ENCODE results near the gene HOXA3. TPM values are rescaled to one million over a fixed set of nuclear protein-coding genes. Genes with fewer than 3 reads are reported as not detected.

HOXA3 gene
- polyA plus RNA-seq, 3 donors: not detected

DNA sequence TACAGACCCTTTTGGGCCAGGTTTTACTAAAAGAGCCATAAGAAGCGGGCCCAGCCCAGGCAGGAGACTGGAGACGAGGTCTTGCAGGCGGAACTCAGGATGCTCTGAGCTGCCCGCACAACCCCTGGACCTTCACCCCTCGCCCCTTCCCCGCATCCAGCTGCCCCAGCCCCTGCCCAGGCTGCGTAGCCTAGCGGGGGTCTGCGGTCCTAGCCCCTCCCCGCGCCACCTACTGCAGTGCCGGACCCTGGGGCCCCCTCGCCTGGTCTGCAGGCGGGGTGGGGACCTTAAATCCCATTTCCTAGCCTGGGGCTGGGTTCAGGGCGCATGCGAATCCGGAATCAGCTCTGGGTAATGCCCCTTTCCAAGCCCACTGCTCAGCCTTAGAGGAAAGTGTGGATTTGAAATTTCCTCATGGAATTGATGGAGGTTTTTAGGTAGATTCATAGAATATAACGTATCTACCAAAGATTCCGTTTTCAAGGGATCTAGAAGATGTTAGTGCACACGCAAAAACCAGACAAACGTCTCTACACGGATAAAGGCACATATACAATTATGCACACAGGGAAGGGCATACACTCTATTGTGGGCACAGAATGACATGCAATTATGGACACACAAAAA, 546 bp upstream of the HOXA3 start:
- Histone ChIP-seq H4K20me1 (ENCODE audit: insufficient read depth, low read length) (no peaks in the 10 kb centered on the region), H3K4me3 (replicated peaks in 1 of 3; ENCODE audit: low read depth in 2 of 3, low read length in 3 of 3) (peak overlapping the region in 1 of 3 experiments; percentile 58), H3K9ac (ENCODE audit: insufficient read depth, low read length, poor library complexity, severe bottlenecking) (no peak overlapping the region), H3K27me3 (ENCODE audit: control insufficient read depth in 2 of 2, insufficient read depth in 2 of 2, low read length in 2 of 2) (peaks cover 94 to 100% of the 10 kb centered on the region in 2 donors), H3K27ac (ENCODE audit: low read depth in 1 of 2, low read length in 2 of 2) (no peak overlapping the region), H3K36me3 (replicated peaks in 1 of 2; ENCODE audit: control insufficient read depth in 1 of 2, insufficient read depth in 2 of 2, low read length in 2 of 2) (no peaks in the 10 kb centered on the region), H3K9me3 (replicated peaks in 1 of 2; ENCODE audit: control insufficient read depth in 1 of 2, insufficient read depth in 1 of 2, low read length in 2 of 2) (peaks cover 4 to 67% of the 10 kb centered on the region in 2 donors), H2AFZ (ENCODE audit: insufficient read depth, low read depth, low read length, poor library complexity, severe bottlenecking) (peak overlapping the region; percentile 67), H3K4me2 (replicated peaks; ENCODE audit: extremely low read depth, low read length, poor library complexity, severe bottlenecking) (peak overlapping the region; percentile 52), H3K4me1 (ENCODE audit: control insufficient read depth in 1 of 2, insufficient read depth in 2 of 2, low read length in 2 of 2) (peaks cover 57 to 61% of the 10 kb centered on the region in 2 donors), H3K79me2 (ENCODE audit: insufficient read depth, low read length) (no peaks in the 10 kb centered on the region)
- Mint-ChIP-seq H3K36me3 (peaks cover 12 to 30% of the 10 kb centered on the region in 2 donors), H3K4me3 (peak overlapping the region; percentile 52 to 94), H3K27ac (no peak overlapping the region), H3K27me3 (ENCODE audit: low read depth in 3 of 3) (peaks cover 93 to 100% (median 100%) of the 10 kb centered on the region in 3 donors), H3K4me1 (peaks cover 65% of the 10 kb centered on the region), H3K9me3 (peaks cover 0 to 65% (median 31%) of the 10 kb centered on the region in 7 donors)
- no peak for DNase-seq
- intact Hi-C loops (cut with micrococcal nuclease): loop anchor here (2.0 to 5.0 kb wide), 3 partner anchors 16 to 1291 kb away; partner anchors contain the start of gene HOXA11 (in 2 of the 2)
- 18% methylated on average over 16 of the region's 22 CpGs for WGBS (ENCODE audit: insufficient coverage)
- TF ChIP-seq, protein P1, sequence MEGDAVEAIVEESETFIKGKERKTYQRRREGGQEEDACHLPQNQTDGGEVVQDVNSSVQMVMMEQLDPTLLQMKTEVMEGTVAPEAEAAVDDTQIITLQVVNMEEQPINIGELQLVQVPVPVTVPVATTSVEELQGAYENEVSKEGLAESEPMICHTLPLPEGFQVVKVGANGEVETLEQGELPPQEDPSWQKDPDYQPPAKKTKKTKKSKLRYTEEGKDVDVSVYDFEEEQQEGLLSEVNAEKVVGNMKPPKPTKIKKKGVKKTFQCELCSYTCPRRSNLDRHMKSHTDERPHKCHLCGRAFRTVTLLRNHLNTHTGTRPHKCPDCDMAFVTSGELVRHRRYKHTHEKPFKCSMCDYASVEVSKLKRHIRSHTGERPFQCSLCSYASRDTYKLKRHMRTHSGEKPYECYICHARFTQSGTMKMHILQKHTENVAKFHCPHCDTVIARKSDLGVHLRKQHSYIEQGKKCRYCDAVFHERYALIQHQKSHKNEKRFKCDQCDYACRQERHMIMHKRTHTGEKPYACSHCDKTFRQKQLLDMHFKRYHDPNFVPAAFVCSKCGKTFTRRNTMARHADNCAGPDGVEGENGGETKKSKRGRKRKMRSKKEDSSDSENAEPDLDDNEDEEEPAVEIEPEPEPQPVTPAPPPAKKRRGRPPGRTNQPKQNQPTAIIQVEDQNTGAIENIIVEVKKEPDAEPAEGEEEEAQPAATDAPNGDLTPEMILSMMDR (IDR thresholded peaks at IDR 0.05): no peak

- Mint-ChIP-seq H3K4me1 (peaks cover 65% of the 10 kb centered on the region), H3K4me3 (peak overlapping the region; percentile 78 to 94), H3K27me3 (ENCODE audit: low read depth in 3 of 3) (peaks cover 94 to 100% (median 99%) of the 10 kb centered on the region in 3 donors), H3K36me3 (peaks cover 15 to 33% of the 10 kb centered on the region in 2 donors), H3K27ac (peak overlapping the region in 2 of 7 donors; percentile 37 to 79), H3K9me3 (peaks cover 0 to 56% (median 29%) of the 10 kb centered on the region in 7 donors)
- Histone ChIP-seq H3K27me3 (ENCODE audit: control insufficient read depth in 2 of 2, insufficient read depth in 2 of 2, low read length in 2 of 2) (peaks cover 93 to 100% of the 10 kb centered on the region in 2 donors), H4K20me1 (ENCODE audit: insufficient read depth, low read length) (no peaks in the 10 kb centered on the region), H3K9me3 (replicated peaks in 1 of 2; ENCODE audit: control insufficient read depth in 1 of 2, insufficient read depth in 1 of 2, low read length in 2 of 2) (peaks cover 4 to 69% of the 10 kb centered on the region in 2 donors), H3K4me2 (replicated peaks; ENCODE audit: extremely low read depth, low read length, poor library complexity, severe bottlenecking) (peak overlapping the region; percentile 73), H3K4me3 (replicated peaks in 1 of 3; ENCODE audit: low read depth in 2 of 3, low read length in 3 of 3) (peak overlapping the region in 2 of 3 experiments; percentile 8 to 66), H3K36me3 (replicated peaks in 1 of 2; ENCODE audit: control insufficient read depth in 1 of 2, insufficient read depth in 2 of 2, low read length in 2 of 2) (no peaks in the 10 kb centered on the region), H3K79me2 (ENCODE audit: insufficient read depth, low read length) (no peaks in the 10 kb centered on the region), H2AFZ (ENCODE audit: insufficient read depth, low read depth, low read length, poor library complexity, severe bottlenecking) (no peak overlapping the region), H3K4me1 (ENCODE audit: control insufficient read depth in 1 of 2, insufficient read depth in 2 of 2, low read length in 2 of 2) (peaks cover 62 to 68% of the 10 kb centered on the region in 2 donors), H3K9ac (ENCODE audit: insufficient read depth, low read length, poor library complexity, severe bottlenecking) (no peak overlapping the region), H3K27ac (ENCODE audit: low read depth in 1 of 2, low read length in 2 of 2) (no peak overlapping the region)
- DNase-seq: no peak
- intact Hi-C loops (cut with micrococcal nuclease): loop anchor here (5.0 kb wide), 2 partner anchors 36 to 1289 kb away; partner anchors contain the start of gene HOXA11 (in 2 of the 2)
- TF ChIP-seq, protein P1 (IDR thresholded peaks at IDR 0.05): no peak
- WGBS (ENCODE audit: insufficient coverage): 0% methylated on average over 18 of the region's 27 CpGs
Measured at GRCh38 chr7:27151341-27151930, 947 bp downstream of the HOXA3 start.

Data from CD14-positive monocyte (primary cell).